ENCODE data around the gene RAB3B.
"Not testable (repeated sequence)": the region's sequence is repeated elsewhere in the genome, so short reads cannot be mapped to it uniquely, and the experiment has no call there.

Gene RAB3B

GRCh38 chr1:51968632-51969031 is 21.9 kb downstream of the RAB3B start:
- Mint-ChIP-seq H3K4me1 (ENCODE audit: low read depth) (peaks cover 13% of the 10 kb centered on the region), H3K27me3 (peaks cover 4% of the 10 kb centered on the region), H3K4me3 (no peak overlapping the region), H3K9me3 (no peaks in the 10 kb centered on the region), H3K36me3 (ENCODE audit: low read depth) (no peaks in the 10 kb centered on the region), H3K27ac (no peak overlapping the region)

DNA sequence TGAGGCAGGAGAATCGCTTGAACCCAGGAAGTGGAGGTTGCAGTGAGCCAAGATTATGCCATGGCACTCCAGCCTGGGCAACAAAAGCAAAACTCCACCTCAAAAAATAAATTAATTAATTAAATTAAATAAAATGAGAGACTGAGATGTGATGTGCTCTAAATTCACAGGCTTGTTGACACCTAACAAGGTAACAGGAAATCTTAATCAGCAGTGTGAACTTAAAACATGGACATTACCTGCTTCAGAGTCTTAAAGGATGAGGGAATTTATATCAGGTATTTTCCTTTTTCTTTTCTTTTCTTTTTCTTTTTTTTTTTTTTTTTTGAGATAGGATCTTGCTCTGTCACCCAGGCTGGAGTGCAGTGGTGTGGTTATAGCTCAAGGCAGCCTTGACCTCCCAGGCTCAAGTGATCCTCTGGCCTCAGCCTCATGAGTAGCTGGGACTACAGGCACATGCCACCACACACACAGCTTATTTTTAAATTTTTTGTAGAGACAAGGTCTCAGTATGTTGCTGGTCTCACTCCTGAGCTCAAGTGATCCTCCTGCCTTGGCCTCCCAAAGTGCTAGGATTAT is 23.2 kb downstream of the RAB3B start:
- not testable (repeated sequence) for H3K4me3 Mint-ChIP-seq; H3K27ac Mint-ChIP-seq; H3K9me3 Mint-ChIP-seq; H3K4me1 Mint-ChIP-seq (ENCODE audit: low read depth); H3K36me3 Mint-ChIP-seq (ENCODE audit: low read depth); H3K27me3 Mint-ChIP-seq

- no peak overlapping the region for H3K27ac Mint-ChIP-seq
- no peaks in the 10 kb centered on the region for H3K36me3 Mint-ChIP-seq (ENCODE audit: low read depth)
- no peak overlapping the region for H3K4me3 Mint-ChIP-seq
- peaks cover 4% of the 10 kb centered on the region for H3K27me3 Mint-ChIP-seq
- H3K4me1 Mint-ChIP-seq (ENCODE audit: low read depth), result peaks cover 4% of the 10 kb centered on the region
- H3K9me3 Mint-ChIP-seq, result no peaks in the 10 kb centered on the region
These were observed 23.9 kb downstream of the RAB3B start for GRCh38 chr1:51966559-51966958.

GRCh38 chr1:51964309-51964696 is 26.2 kb downstream of the RAB3B start:
- Mint-ChIP-seq H3K27me3 (peaks cover 4% of the 10 kb centered on the region), H3K27ac (no peak overlapping the region), H3K4me1 (ENCODE audit: low read depth) (no peaks in the 10 kb centered on the region), H3K36me3 (ENCODE audit: low read depth) (no peaks in the 10 kb centered on the region), H3K4me3 (no peak overlapping the region), H3K9me3 (no peaks in the 10 kb centered on the region)

GRCh38 chr1:51963592-51964308 is 26.8 kb downstream of the RAB3B start:
- H3K4me3 Mint-ChIP-seq, result no peak overlapping the region
- H3K27ac Mint-ChIP-seq, result no peak overlapping the region
- H3K9me3 Mint-ChIP-seq, result no peaks in the 10 kb centered on the region
- peaks cover 4% of the 10 kb centered on the region for H3K27me3 Mint-ChIP-seq
- no peaks in the 10 kb centered on the region for H3K36me3 Mint-ChIP-seq (ENCODE audit: low read depth)
- H3K4me1 Mint-ChIP-seq (ENCODE audit: low read depth), result no peaks in the 10 kb centered on the region

DNA sequence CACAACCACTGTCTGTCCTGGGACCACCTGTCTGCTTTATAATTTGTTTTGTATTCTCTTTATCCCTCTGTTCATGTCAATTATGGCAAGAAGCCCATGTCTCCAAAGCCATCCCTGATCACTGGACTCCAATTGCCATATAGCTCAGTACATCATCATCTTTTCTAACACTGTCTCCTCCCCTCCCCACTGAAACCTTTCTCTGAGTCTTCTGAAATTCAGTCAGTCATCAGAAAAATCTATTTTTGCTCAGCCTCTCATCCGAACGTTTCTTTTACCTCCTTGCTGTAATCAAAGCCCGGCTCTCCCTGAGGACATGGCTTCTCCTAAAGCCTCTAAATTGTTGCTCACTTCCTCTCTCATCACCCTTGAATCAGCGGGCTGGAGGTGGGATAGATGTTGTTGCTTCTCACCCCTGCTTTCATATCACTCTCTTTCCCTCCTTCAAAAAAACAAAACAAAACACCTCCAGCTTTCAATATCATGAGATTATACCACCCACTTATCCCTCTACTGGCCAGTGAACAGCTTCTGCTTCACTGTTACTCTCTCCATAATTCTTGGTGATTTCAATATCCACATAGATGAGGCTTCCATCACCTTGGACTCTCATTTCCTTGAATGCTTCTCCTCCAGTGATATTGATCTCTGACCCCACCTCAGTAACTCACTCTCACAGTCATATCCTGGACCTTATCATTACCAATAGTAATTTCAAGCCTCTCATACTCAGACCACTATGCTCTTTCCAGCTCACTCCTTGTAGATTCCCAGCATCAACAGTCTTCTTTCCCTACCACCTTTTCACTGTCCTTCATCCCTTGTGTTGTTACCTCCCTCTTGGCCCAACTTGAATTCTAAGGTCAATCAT is 27.8 kb downstream of the RAB3B start:
- Mint-ChIP-seq H3K4me1 (ENCODE audit: low read depth) (no peaks in the 10 kb centered on the region), H3K27me3 (no peaks in the 10 kb centered on the region), H3K36me3 (ENCODE audit: low read depth) (no peaks in the 10 kb centered on the region), H3K4me3 (no peak overlapping the region), H3K9me3 (no peaks in the 10 kb centered on the region), H3K27ac (no peak overlapping the region)

DNA sequence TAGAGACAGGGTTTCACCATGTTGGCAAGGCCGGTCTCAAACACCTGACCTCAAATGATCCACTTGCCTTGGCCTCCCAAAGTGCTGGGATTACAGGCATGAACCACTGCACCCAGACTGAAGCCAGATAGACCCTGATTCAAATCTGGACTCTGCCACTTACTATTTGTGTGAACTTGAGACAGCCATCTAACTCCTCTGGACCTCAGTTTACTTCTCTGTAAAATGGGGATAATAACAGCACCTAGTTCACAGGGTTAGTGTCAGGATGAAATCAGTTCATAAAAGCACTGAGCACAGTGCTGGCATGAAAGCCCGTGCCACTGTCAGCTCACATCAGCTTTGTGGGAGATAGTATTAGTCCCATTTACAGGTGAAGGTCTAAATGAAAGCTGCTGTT is 28.5 kb downstream of the RAB3B start:
- no peaks in the 10 kb centered on the region for H3K27me3 Mint-ChIP-seq
- no peaks in the 10 kb centered on the region for H3K9me3 Mint-ChIP-seq
- no peaks in the 10 kb centered on the region for H3K4me1 Mint-ChIP-seq (ENCODE audit: low read depth)
- H3K27ac Mint-ChIP-seq, result no peak overlapping the region
- no peaks in the 10 kb centered on the region for H3K36me3 Mint-ChIP-seq (ENCODE audit: low read depth)
- no peak overlapping the region for H3K4me3 Mint-ChIP-seq

GRCh38 chr1:51961231-51961630 is 29.3 kb downstream of the RAB3B start:
- Mint-ChIP-seq H3K4me3 (no peak overlapping the region), H3K4me1 (ENCODE audit: low read depth) (peaks cover 3% of the 10 kb centered on the region), H3K27me3 (no peaks in the 10 kb centered on the region), H3K27ac (no peak overlapping the region), H3K36me3 (ENCODE audit: low read depth) (no peaks in the 10 kb centered on the region), H3K9me3 (no peaks in the 10 kb centered on the region)

DNA sequence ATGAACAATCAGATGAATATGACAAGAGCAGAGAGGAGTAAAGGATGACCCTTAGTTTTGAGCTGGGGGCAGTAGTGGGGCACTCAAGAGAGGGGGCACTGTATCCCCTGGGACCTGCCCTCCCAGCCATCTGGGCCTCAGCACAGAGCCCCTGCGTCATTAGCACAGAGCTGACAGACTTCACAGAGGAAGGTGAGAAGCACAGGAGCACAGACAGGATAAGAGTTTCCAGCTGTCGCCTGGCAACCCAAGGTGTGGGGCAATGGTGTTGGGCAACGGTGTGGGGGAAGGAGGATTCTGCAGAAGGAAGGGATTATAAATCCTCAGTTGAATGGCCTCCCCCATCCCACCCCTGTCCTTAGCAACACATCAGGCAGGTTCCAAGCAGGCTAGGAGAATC is 30.2 kb downstream of the RAB3B start:
- H3K4me3 Mint-ChIP-seq, result no peak overlapping the region
- peaks cover 3% of the 10 kb centered on the region for H3K4me1 Mint-ChIP-seq (ENCODE audit: low read depth)
- no peaks in the 10 kb centered on the region for H3K36me3 Mint-ChIP-seq (ENCODE audit: low read depth)
- no peaks in the 10 kb centered on the region for H3K27me3 Mint-ChIP-seq
- H3K27ac Mint-ChIP-seq, result no peak overlapping the region
- H3K9me3 Mint-ChIP-seq, result no peaks in the 10 kb centered on the region

DNA sequence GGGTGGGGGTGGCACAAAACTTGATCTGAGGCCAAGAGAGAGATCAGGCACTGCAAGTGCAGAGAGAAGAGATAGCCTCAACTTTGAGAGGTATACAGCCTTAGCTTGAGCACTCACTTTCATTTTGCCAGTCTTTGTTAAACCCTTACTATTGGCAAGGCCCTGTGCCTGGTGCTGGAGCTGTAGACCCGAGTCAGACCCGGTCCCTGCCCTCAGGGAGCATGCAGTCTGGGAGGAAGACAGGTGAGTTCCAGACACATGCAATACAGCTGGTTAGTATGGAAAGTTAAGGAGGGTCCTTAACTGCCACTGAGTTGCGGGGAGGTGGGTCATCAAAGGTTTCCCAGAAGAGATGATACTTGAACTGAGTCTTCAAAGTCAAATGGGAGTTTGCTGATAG is 31.7 kb downstream of the RAB3B start:
- Mint-ChIP-seq H3K4me3 (no peak overlapping the region), H3K9me3 (no peaks in the 10 kb centered on the region), H3K4me1 (ENCODE audit: low read depth) (peaks cover 3% of the 10 kb centered on the region), H3K36me3 (ENCODE audit: low read depth) (no peaks in the 10 kb centered on the region), H3K27ac (no peak overlapping the region), H3K27me3 (no peaks in the 10 kb centered on the region)

GRCh38 chr1:51957618-51958017 is 32.9 kb downstream of the RAB3B start:
- H3K4me1 Mint-ChIP-seq (ENCODE audit: low read depth), result peaks cover 12% of the 10 kb centered on the region
- no peaks in the 10 kb centered on the region for H3K36me3 Mint-ChIP-seq (ENCODE audit: low read depth)
- H3K4me3 Mint-ChIP-seq, result no peak overlapping the region
- no peak overlapping the region for H3K27ac Mint-ChIP-seq
- no peaks in the 10 kb centered on the region for H3K9me3 Mint-ChIP-seq
- peaks cover 3% of the 10 kb centered on the region for H3K27me3 Mint-ChIP-seq

GRCh38 chr1:51956528-51957509 is 33.7 kb downstream of the RAB3B start:
- no peak overlapping the region for H3K27ac Mint-ChIP-seq
- no peaks in the 10 kb centered on the region for H3K36me3 Mint-ChIP-seq (ENCODE audit: low read depth)
- H3K4me3 Mint-ChIP-seq, result no peak overlapping the region
- H3K9me3 Mint-ChIP-seq, result no peaks in the 10 kb centered on the region
- H3K4me1 Mint-ChIP-seq (ENCODE audit: low read depth), result peaks cover 15% of the 10 kb centered on the region
- H3K27me3 Mint-ChIP-seq, result peaks cover 4% of the 10 kb centered on the region

GRCh38 chr1:51955797-51956527 is 34.5 kb downstream of the RAB3B start:
- H3K27me3 Mint-ChIP-seq, result peaks cover 4% of the 10 kb centered on the region
- no peaks in the 10 kb centered on the region for H3K36me3 Mint-ChIP-seq (ENCODE audit: low read depth)
- H3K4me1 Mint-ChIP-seq (ENCODE audit: low read depth), result peaks cover 15% of the 10 kb centered on the region
- H3K4me3 Mint-ChIP-seq, result no peak overlapping the region
- no peaks in the 10 kb centered on the region for H3K9me3 Mint-ChIP-seq
- no peak overlapping the region for H3K27ac Mint-ChIP-seq

DNA sequence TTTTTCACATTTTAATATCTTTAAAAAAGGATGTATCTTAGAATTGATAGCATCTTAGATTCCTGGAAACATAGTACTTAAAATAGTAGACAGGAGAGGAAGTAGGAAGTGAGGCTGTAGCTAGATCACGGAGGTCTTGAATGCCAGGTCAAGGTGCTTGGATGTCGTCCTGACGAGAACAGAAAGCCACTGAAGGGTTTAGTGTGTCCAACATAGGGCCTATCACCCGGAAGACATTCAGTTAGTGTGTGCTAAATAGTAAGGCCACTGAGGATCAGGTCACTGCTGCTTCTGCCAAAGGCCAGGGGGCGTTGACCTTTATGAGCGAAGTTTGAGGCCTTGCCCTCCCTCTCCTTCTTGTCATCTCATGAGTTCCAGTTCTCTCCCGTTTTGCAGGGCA is 35.7 kb downstream of the RAB3B start:
- Mint-ChIP-seq H3K27ac (no peak overlapping the region), H3K9me3 (no peaks in the 10 kb centered on the region), H3K27me3 (peaks cover 8% of the 10 kb centered on the region), H3K4me1 (ENCODE audit: low read depth) (peaks cover 15% of the 10 kb centered on the region), H3K4me3 (no peak overlapping the region), H3K36me3 (ENCODE audit: low read depth) (no peaks in the 10 kb centered on the region)

All from stimulated activated naive CD8-positive, alpha-beta T cell treated with anti-CD3 and anti-CD28 coated beads, Interleukin-15, Interleukin-2, amounts not matched to agents 100 ng/mL and 50 ng/mL, for 24 hours (primary cell).